Thyroid gland (tissue), 4 donors: ENCODE results near the gene RIC3. TPM values are rescaled to one million over a fixed set of nuclear protein-coding genes. Genes with fewer than 3 reads are reported as not detected.
A peak's percentile ranks its signal among the peaks of the same experiment; 100 is the strongest.

ENCODE experiments used
- DNase-seq, 2 donors: peaks; one replicate each; pipeline ENCODE4 v3.0.0-alpha.2; 2019
- H3K27ac ChIP-seq, 3 donors: fragments of 200-600 bp; sonication (generic); 1 replicate in 2 of 3; 2 replicates in 1 of 3; pipeline ENCODE4 v1.5.1; 2016 to 2019; ENCODE audit warnings: mild to moderate bottlenecking in 1 of 3, moderate library complexity in 1 of 3
- H3K27me3 ChIP-seq: fragments of 200-600 bp; sonication (generic); one replicate; pipeline ENCODE4 v1.5.1; 2019
- H3K36me3 ChIP-seq, 2 donors: fragments of 200-600 bp; sonication (generic); one replicate each; pipeline ENCODE4 v1.5.1; 2016 to 2019
- H3K4me1 ChIP-seq, 2 donors: fragments of 200-600 bp; sonication (generic); one replicate each; pipeline ENCODE4 v1.5.1; 2017 to 2019
- H3K4me3 ChIP-seq, 3 donors: fragments of 200-600 bp; sonication (generic); replicated peaks in 1 of 3; 1 replicate in 2 of 3; 2 replicates in 1 of 3; pipeline ENCODE4 v1.5.1; 2016; ENCODE audit warnings: mild to moderate bottlenecking in 1 of 3
- H3K9me3 ChIP-seq: fragments of 200-600 bp; sonication (generic); one replicate; pipeline ENCODE4 v1.5.1; 2017
- CTCF ChIP-seq, 6 experiments: fragments of 200-600 bp in 3 of 6; fragments of 450-650 bp in 3 of 6; sonication (generic) in 3 of 6; IDR thresholded peaks; one replicate each; pipeline ENCODE4 v1.5.1; 2016 to 2019; ENCODE audit warnings: antibody characterized with exemption in 6 of 6, mild to moderate bottlenecking in 2 of 6, inconsistent platforms in 1 of 6, moderate library complexity in 1 of 6
- POLR2A ChIP-seq, 2 donors: fragments of 450-650 bp; IDR thresholded peaks; one replicate each; pipeline ENCODE4 v1.6.1; 2017; ENCODE audit warnings: antibody characterized with exemption in 2 of 2, mild to moderate bottlenecking in 2 of 2, moderate library complexity in 1 of 2
- WGBS, 2 donors: methylation state at CpG; one replicate each; pipeline ENCODE4 v1.1.5; 2017; 5-methylcytosine and 5-hydroxymethylcytosine counted together
- intact Hi-C: fragments of 100-400 bp; cut with DNase I; formaldehyde crosslinking; loops from one replicate; pipeline ENCODE4 v1.15.1; 2023
- total RNA-seq, 4 donors: library from RNA; depleted of rRNA; stranded (reverse); fragments of >200 nt; gene quantifications; one replicate each; pipeline ENCODE4 v1.2.3, GENCODE V29; 2016

RIC3 gene
- total RNA-seq, 4 donors from 2014 or later, result 38.2 to 96.9 (median 46.9) TPM

GRCh38 chr11:8087756-8088155 is 81.1 kb downstream of the RIC3 start:
- Histone ChIP-seq H3K4me3 (no peak overlapping the region), H3K27me3 (no peaks in the 10 kb centered on the region), H3K9me3 (no peaks in the 10 kb centered on the region), H3K4me1 (peaks cover 0 to 24% of the 10 kb centered on the region in 2 donors), H3K27ac (no peak overlapping the region), H3K36me3 (no peaks in the 10 kb centered on the region)
- intact Hi-C loops, result no loop called here
- no peak for TF ChIP-seq CTCF (IDR thresholded peaks at IDR 0.05)
- DNase-seq, result no peak
- 79 to 88% methylated on average over 3 of the region's 3 CpGs for WGBS, 2 donors

- Histone ChIP-seq H3K9me3 (no peaks in the 10 kb centered on the region), H3K4me3 (no peak overlapping the region), H3K27me3 (no peaks in the 10 kb centered on the region), H3K36me3 (no peaks in the 10 kb centered on the region), H3K27ac (no peak overlapping the region), H3K4me1 (peaks cover 3 to 30% of the 10 kb centered on the region in 2 donors)
- 88 to 91% methylated on average over 4 of the region's 4 CpGs for WGBS, 2 donors
- intact Hi-C loops, result no loop called here
- peak in 1 of 2 donors; percentile 19 for DNase-seq
- peak in 2 of 6 experiments; percentile 13 to 19 for TF ChIP-seq CTCF (IDR thresholded peaks at IDR 0.05)
- no peak for TF ChIP-seq POLR2A (IDR thresholded peaks at IDR 0.05)
Observed at GRCh38 chr11:8087185-8087584, 81.6 kb downstream of the RIC3 start.

GRCh38 chr11:8086571-8086970 is 82.3 kb downstream of the RIC3 start:
- DNase-seq, result no peak
- intact Hi-C loops, result no loop called here

GRCh38 chr11:8086001-8086479 is 82.8 kb downstream of the RIC3 start:
- no peak for TF ChIP-seq POLR2A (IDR thresholded peaks at IDR 0.05)
- TF ChIP-seq CTCF (IDR thresholded peaks at IDR 0.05), result no peak
- H3K4me1 ChIP-seq, result peaks cover 9 to 38% of the 10 kb centered on the region in 2 donors
- no peaks in the 10 kb centered on the region for H3K9me3 ChIP-seq
- no peaks in the 10 kb centered on the region for H3K36me3 ChIP-seq
- intact Hi-C loops, result no loop called here
- no peak for DNase-seq
- H3K4me3 ChIP-seq, result no peak overlapping the region
- WGBS, 2 donors, result 67 to 72% methylated on average over 8 of the region's 8 CpGs
- no peak overlapping the region for H3K27ac ChIP-seq
- no peaks in the 10 kb centered on the region for H3K27me3 ChIP-seq

More at GRCh38 chr11:8086571-8086970, 82.3 kb downstream of the RIC3 start:
- no peaks in the 10 kb centered on the region for H3K9me3 ChIP-seq
- H3K4me1 ChIP-seq, result peaks cover 9 to 36% of the 10 kb centered on the region in 2 donors
- TF ChIP-seq POLR2A (IDR thresholded peaks at IDR 0.05) (no peak), CTCF (IDR thresholded peaks at IDR 0.05) (no peak)
- WGBS, 2 donors, result 85 to 86% methylated on average over 7 of the region's 7 CpGs
- no peaks in the 10 kb centered on the region for H3K36me3 ChIP-seq
- no peaks in the 10 kb centered on the region for H3K27me3 ChIP-seq
- no peak overlapping the region for H3K27ac ChIP-seq
- H3K4me3 ChIP-seq, result no peak overlapping the region

- H3K27ac ChIP-seq, result no peak overlapping the region
- intact Hi-C loops, result no loop called here
Observed at GRCh38 chr11:8085011-8085645, 83.7 kb downstream of the RIC3 start.

More at GRCh38 chr11:8085011-8085645, 83.7 kb downstream of the RIC3 start:
- Histone ChIP-seq H3K4me3 (no peak overlapping the region), H3K36me3 (no peaks in the 10 kb centered on the region), H3K27me3 (no peaks in the 10 kb centered on the region), H3K4me1 (peaks cover 9 to 38% of the 10 kb centered on the region in 2 donors), H3K9me3 (no peaks in the 10 kb centered on the region)
- TF ChIP-seq CTCF (IDR thresholded peaks at IDR 0.05) (no peak), POLR2A (IDR thresholded peaks at IDR 0.05) (no peak)
- WGBS, 2 donors, result 72 to 82% methylated on average over 9 of the region's 11 CpGs
- DNase-seq, result no peak
